SH-SY5Y (cell line): Measurements from ENCODE around the gene LUZP1.

Experiments used
- GATA2 ChIP-seq: IDR thresholded peaks from 2 replicates; pipeline ENCODE4 v1.6.1; 2011; ENCODE audit warnings: mild to moderate bottlenecking, low read depth, low read length
- GATA3 ChIP-seq: IDR thresholded peaks from 2 replicates; pipeline ENCODE4 v1.6.1; 2011; ENCODE audit warnings: low read depth, mild to moderate bottlenecking, low read length, moderate library complexity

DNA sequence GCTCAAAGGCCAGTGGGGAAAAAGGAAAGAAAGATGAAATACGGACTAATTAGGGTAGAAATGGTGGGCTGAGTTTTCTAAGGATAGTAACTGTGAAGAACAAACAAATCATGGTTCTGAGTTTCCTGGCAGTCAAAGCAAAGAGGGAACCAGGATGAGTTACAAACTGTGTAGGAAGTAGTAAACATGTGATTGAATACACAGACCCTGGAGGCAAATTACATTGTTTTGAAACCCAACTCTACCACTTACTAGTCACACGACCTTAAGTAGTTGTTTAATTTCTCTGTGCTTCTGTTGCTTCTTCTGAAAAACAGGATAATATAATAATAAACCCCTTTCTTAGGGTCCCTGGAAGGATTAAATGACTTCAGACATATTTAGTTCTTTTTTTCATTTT is 11.2 kb upstream of the LUZP1 start:
- TF ChIP-seq GATA2 (no peak), GATA3 (no peak)
